ENCODE measurements around the gene GARIN5B.
A peak's percentile ranks its signal among the peaks of the same experiment; 100 is the strongest.
"Not testable (repeated sequence)": the region's sequence is repeated elsewhere in the genome, so short reads cannot be mapped to it uniquely, and the experiment has no call there.

GARIN5B gene

DNA sequence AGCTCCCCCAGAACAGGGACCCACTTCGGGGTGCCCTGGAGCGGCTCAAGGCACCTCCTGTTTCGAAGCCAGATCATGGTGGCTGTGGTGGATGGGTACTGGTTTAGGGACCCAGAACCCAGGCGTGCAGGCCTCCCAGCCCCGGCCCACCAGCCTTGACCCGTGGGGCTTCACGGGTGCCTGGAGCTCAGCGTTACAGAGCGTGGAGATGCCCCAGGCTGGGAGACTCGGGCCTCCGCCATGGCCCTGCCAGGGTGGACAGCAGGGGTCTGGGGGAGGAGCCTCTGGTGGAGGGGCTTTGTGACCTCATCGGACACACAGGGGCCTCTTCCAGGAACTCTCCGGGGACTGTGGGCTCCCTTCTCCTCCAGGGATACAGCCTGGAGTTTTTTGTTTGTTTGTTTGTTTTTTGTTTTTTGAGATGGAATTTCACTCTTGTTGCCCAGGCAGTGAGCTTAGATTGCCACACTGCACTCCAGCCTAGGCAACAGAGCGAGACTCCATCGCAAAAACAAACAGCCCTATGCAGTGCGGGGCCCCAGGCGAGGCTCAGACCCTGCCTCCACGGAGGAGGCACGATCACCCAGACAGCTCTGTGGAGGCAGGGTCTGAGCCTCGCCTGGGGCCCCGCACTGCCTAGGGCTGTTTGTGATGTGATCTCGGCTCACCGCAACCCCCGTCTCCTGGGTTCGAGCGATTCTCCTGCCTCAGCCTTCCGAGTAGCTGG is at the start of gene GARIN5B:
GARIN5B (minus strand) TSS at position 271 of the 727 bp plus-strand sequence; CDS start at position 77, 194 bp downstream.
- Histone ChIP-seq H3K9me3 (ENCODE audit: control insufficient read depth in 1 of 2, low read length in 2 of 2) (no peaks in the 10 kb centered on the region), H3K36me3 (ENCODE audit: control insufficient read depth in 1 of 2, insufficient read depth in 2 of 2, low read length in 2 of 2) (no peaks in the 10 kb centered on the region), H3K27ac (ENCODE audit: low read length) (no peak within 1 kb of the TSS), H3K4me1 (ENCODE audit: control insufficient read depth in 1 of 2, insufficient read depth in 2 of 2, low read length in 2 of 2) (no peaks in the 10 kb centered on the region), H3K27me3 (ENCODE audit: low read depth, low read length) (peaks cover 3% of the 10 kb centered on the region), H3K4me3 (ENCODE audit: low read depth in 1 of 2, low read length in 2 of 2) (no peak within 1 kb of the TSS)

GRCh38 chr19:55410168-55410567 is 47.1 kb upstream of the GARIN5B start:
- no peaks in the 10 kb centered on the region for H3K27me3 ChIP-seq (ENCODE audit: low read depth, low read length)
- no peaks in the 10 kb centered on the region for H3K9me3 ChIP-seq (ENCODE audit: control insufficient read depth in 1 of 2, low read length in 2 of 2)
- no peak overlapping the region for H3K4me3 ChIP-seq (ENCODE audit: low read depth in 1 of 2, low read length in 2 of 2)
- H3K27ac ChIP-seq (ENCODE audit: low read length) = no peak overlapping the region
- H3K36me3 ChIP-seq (ENCODE audit: control insufficient read depth in 1 of 2, insufficient read depth in 2 of 2, low read length in 2 of 2) = peaks cover 0 to 11% of the 10 kb centered on the region in 2 donors
- H3K4me1 ChIP-seq (ENCODE audit: control insufficient read depth in 1 of 2, insufficient read depth in 2 of 2, low read length in 2 of 2) = peaks cover 14 to 15% of the 10 kb centered on the region in 2 donors

DNA sequence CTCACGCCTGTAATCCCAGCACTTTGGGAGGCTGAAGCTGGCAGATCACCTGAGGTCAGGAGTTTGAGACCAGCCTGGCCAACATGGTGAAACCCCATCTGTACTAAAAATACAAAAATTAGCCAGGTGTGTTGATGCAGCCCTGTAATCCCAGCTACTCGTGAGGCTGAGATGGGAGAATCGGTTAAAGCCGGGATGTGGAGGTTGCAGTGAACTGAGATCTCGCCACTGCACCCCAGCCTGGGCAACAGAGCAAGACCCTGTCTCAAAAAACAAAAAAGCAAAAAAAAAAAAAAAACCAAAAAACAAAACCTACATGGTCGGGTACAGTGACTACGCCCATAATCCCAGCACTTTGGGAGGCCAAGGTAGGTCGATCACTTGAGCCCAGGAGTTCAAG is 46.1 kb upstream of the GARIN5B start:
- peaks cover 14 to 15% of the 10 kb centered on the region in 2 donors for H3K4me1 ChIP-seq (ENCODE audit: control insufficient read depth in 1 of 2, insufficient read depth in 2 of 2, low read length in 2 of 2)
- not testable (repeated sequence) for H3K27ac ChIP-seq (ENCODE audit: low read length)

GRCh38 chr19:55408533-55408872 is 45.4 kb upstream of the GARIN5B start:
- H3K4me1 ChIP-seq (ENCODE audit: control insufficient read depth in 1 of 2, insufficient read depth in 2 of 2, low read length in 2 of 2) = peaks cover 14 to 15% of the 10 kb centered on the region in 2 donors
- no peaks in the 10 kb centered on the region for H3K27me3 ChIP-seq (ENCODE audit: low read depth, low read length)
- H3K27ac ChIP-seq (ENCODE audit: low read length) = peak overlapping the region; percentile 90
- H3K36me3 ChIP-seq (ENCODE audit: control insufficient read depth in 1 of 2, insufficient read depth in 2 of 2, low read length in 2 of 2) = peaks cover 4 to 20% of the 10 kb centered on the region in 2 donors
- peak overlapping the region; percentile 71 to 75 for H3K4me3 ChIP-seq (ENCODE audit: low read depth in 1 of 2, low read length in 2 of 2)
- no peaks in the 10 kb centered on the region for H3K9me3 ChIP-seq (ENCODE audit: control insufficient read depth in 1 of 2, low read length in 2 of 2)

More for the DNA sequence above, 46.1 kb upstream of the GARIN5B start:
- H3K27me3 ChIP-seq (ENCODE audit: low read depth, low read length); H3K9me3 ChIP-seq (ENCODE audit: control insufficient read depth in 1 of 2, low read length in 2 of 2); H3K4me3 ChIP-seq (ENCODE audit: low read depth in 1 of 2, low read length in 2 of 2): not testable (repeated sequence)
- peaks cover 3 to 16% of the 10 kb centered on the region in 2 donors for H3K36me3 ChIP-seq (ENCODE audit: control insufficient read depth in 1 of 2, insufficient read depth in 2 of 2, low read length in 2 of 2)

- peak overlapping the region; percentile 71 to 75 for H3K4me3 ChIP-seq (ENCODE audit: low read depth in 1 of 2, low read length in 2 of 2)
- peak overlapping the region; percentile 90 for H3K27ac ChIP-seq (ENCODE audit: low read length)
- H3K4me1 ChIP-seq (ENCODE audit: control insufficient read depth in 1 of 2, insufficient read depth in 2 of 2, low read length in 2 of 2) = peaks cover 14 to 15% of the 10 kb centered on the region in 2 donors
- H3K36me3 ChIP-seq (ENCODE audit: control insufficient read depth in 1 of 2, insufficient read depth in 2 of 2, low read length in 2 of 2) = peaks cover 9 to 20% of the 10 kb centered on the region in 2 donors
- H3K27me3 ChIP-seq (ENCODE audit: low read depth, low read length) = no peaks in the 10 kb centered on the region
- H3K9me3 ChIP-seq (ENCODE audit: control insufficient read depth in 1 of 2, low read length in 2 of 2) = no peaks in the 10 kb centered on the region
These were observed 44.9 kb upstream of the GARIN5B start for GRCh38 chr19:55407800-55408532.

DNA sequence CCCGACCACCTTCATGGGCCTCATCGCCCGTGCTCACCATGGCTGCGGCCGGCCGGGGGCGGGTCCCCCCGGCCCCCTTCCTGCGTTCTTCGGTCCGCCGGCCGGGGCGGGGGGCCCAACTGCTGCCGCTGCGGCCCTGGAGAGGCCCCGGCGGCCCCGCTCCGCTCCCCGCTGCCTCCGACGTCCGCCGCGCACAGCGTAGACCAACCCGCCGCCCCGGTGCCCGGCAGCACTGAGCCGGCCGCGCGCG is 44.4 kb upstream of the GARIN5B start, which contains the start of gene UBE2S:
UBE2S (minus strand) TSS at position 239 of the 250 bp plus-strand sequence; CDS start at position 40, 199 bp downstream.
- peak within 1 kb of the TSS; percentile 71 to 75 for H3K4me3 ChIP-seq (ENCODE audit: low read depth in 1 of 2, low read length in 2 of 2)
- H3K4me1 ChIP-seq (ENCODE audit: control insufficient read depth in 1 of 2, insufficient read depth in 2 of 2, low read length in 2 of 2) = peaks cover 14 to 15% of the 10 kb centered on the region in 2 donors
- not testable (repeated sequence) for H3K9me3 ChIP-seq (ENCODE audit: control insufficient read depth in 1 of 2, low read length in 2 of 2); H3K27me3 ChIP-seq (ENCODE audit: low read depth, low read length)
- peaks cover 14 to 24% of the 10 kb centered on the region in 2 donors for H3K36me3 ChIP-seq (ENCODE audit: control insufficient read depth in 1 of 2, insufficient read depth in 2 of 2, low read length in 2 of 2)
- peak within 1 kb of the TSS; percentile 90 for H3K27ac ChIP-seq (ENCODE audit: low read length)

- Histone ChIP-seq H3K4me3 (ENCODE audit: low read depth in 1 of 2, low read length in 2 of 2) (peak overlapping the region; percentile 63 to 75), H3K9me3 (ENCODE audit: control insufficient read depth in 1 of 2, low read length in 2 of 2) (no peaks in the 10 kb centered on the region), H3K36me3 (ENCODE audit: control insufficient read depth in 1 of 2, insufficient read depth in 2 of 2, low read length in 2 of 2) (peaks cover 19 to 29% of the 10 kb centered on the region in 2 donors), H3K27ac (ENCODE audit: low read length) (peak overlapping the region; percentile 63), H3K27me3 (ENCODE audit: low read depth, low read length) (no peaks in the 10 kb centered on the region), H3K4me1 (ENCODE audit: control insufficient read depth in 1 of 2, insufficient read depth in 2 of 2, low read length in 2 of 2) (peaks cover 14 to 15% of the 10 kb centered on the region in 2 donors)
These were observed 43.9 kb upstream of the GARIN5B start for GRCh38 chr19:55406826-55407549.

- Histone ChIP-seq H3K9me3 (ENCODE audit: control insufficient read depth in 1 of 2, low read length in 2 of 2) (no peaks in the 10 kb centered on the region), H3K27ac (ENCODE audit: low read length) (no peak overlapping the region), H3K36me3 (ENCODE audit: control insufficient read depth in 1 of 2, insufficient read depth in 2 of 2, low read length in 2 of 2) (peaks cover 25 to 32% of the 10 kb centered on the region in 2 donors), H3K4me3 (ENCODE audit: low read depth in 1 of 2, low read length in 2 of 2) (peak overlapping the region; percentile 63 to 75), H3K4me1 (ENCODE audit: control insufficient read depth in 1 of 2, insufficient read depth in 2 of 2, low read length in 2 of 2) (peaks cover 14 to 15% of the 10 kb centered on the region in 2 donors), H3K27me3 (ENCODE audit: low read depth, low read length) (no peaks in the 10 kb centered on the region)
These were observed 43.2 kb upstream of the GARIN5B start for GRCh38 chr19:55406091-55406825.

DNA sequence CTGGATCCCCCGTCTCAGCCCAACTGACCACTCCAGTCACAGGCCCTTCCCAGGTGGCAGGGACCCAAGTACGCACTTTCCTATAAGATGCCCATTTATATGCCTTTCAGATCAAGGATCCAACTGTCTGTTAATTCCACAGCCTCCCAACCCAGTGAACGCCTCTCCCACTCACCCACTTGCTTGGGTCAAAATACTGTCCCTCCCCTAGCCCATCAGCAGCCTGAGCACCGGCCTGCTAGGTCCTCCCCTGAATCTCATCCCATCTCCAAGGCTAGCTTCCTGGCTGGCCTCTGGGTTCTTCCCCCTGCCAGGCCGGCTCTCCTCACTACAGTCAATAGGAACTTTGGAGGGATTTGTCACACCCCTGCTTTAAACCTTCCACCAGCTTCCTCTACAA is 42.6 kb upstream of the GARIN5B start:
- H3K27ac ChIP-seq (ENCODE audit: low read length) = no peak overlapping the region
- H3K4me3 ChIP-seq (ENCODE audit: low read depth in 1 of 2, low read length in 2 of 2) = no peak overlapping the region
- H3K4me1 ChIP-seq (ENCODE audit: control insufficient read depth in 1 of 2, insufficient read depth in 2 of 2, low read length in 2 of 2) = peaks cover 14 to 15% of the 10 kb centered on the region in 2 donors
- no peaks in the 10 kb centered on the region for H3K27me3 ChIP-seq (ENCODE audit: low read depth, low read length)
- peaks cover 30 to 37% of the 10 kb centered on the region in 2 donors for H3K36me3 ChIP-seq (ENCODE audit: control insufficient read depth in 1 of 2, insufficient read depth in 2 of 2, low read length in 2 of 2)
- no peaks in the 10 kb centered on the region for H3K9me3 ChIP-seq (ENCODE audit: control insufficient read depth in 1 of 2, low read length in 2 of 2)

DNA sequence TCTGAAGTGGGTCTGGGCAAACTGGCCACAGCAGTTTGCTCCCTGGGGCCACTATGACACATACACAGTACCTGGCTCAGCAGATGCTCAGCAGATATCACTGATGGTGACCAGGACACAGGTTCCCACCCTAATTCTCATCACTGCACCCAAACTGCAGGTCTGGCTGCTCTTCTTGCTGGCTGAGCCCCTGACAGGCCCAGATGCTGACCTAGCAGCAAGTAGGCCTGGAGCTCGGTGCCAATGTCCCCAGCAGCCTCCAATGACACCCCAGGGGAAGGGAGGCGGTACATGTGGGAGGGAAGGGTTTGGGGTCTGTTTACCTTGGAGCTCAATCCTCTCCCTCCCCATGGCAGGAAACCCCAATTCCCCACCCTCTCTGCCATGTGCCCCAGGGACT is 39.4 kb upstream of the GARIN5B start:
- Histone ChIP-seq H3K27me3 (ENCODE audit: low read depth, low read length) (no peaks in the 10 kb centered on the region), H3K4me3 (ENCODE audit: low read depth in 1 of 2, low read length in 2 of 2) (no peak overlapping the region), H3K36me3 (ENCODE audit: control insufficient read depth in 1 of 2, insufficient read depth in 2 of 2, low read length in 2 of 2) (peaks cover 35 to 41% of the 10 kb centered on the region in 2 donors), H3K4me1 (ENCODE audit: control insufficient read depth in 1 of 2, insufficient read depth in 2 of 2, low read length in 2 of 2) (peaks cover 11 to 15% of the 10 kb centered on the region in 2 donors), H3K9me3 (ENCODE audit: control insufficient read depth in 1 of 2, low read length in 2 of 2) (no peaks in the 10 kb centered on the region), H3K27ac (ENCODE audit: low read length) (no peak overlapping the region)

- peaks cover 35 to 41% of the 10 kb centered on the region in 2 donors for H3K36me3 ChIP-seq (ENCODE audit: control insufficient read depth in 1 of 2, insufficient read depth in 2 of 2, low read length in 2 of 2)
- not testable (repeated sequence) for H3K4me1 ChIP-seq (ENCODE audit: control insufficient read depth in 1 of 2, insufficient read depth in 2 of 2, low read length in 2 of 2); H3K27me3 ChIP-seq (ENCODE audit: low read depth, low read length); H3K27ac ChIP-seq (ENCODE audit: low read length); H3K9me3 ChIP-seq (ENCODE audit: control insufficient read depth in 1 of 2, low read length in 2 of 2); H3K4me3 ChIP-seq (ENCODE audit: low read depth in 1 of 2, low read length in 2 of 2)
These were observed 38.3 kb upstream of the GARIN5B start for GRCh38 chr19:55401390-55401789.
